K562 (cell line): ENCODE results near the gene LAT. TPM values are rescaled to one million over a fixed set of nuclear protein-coding genes. Genes with fewer than 3 reads are reported as not detected.

Source experiments
- ATAC-seq: fragments of 200-7000 bp; cut with Tn5 transposase; 3 replicates; pipeline ENCODE4 v1.9.1; 2020; ENCODE audit warnings: moderate library complexity
- BruUV-seq: library from RNA; stranded (reverse); fragments of 400-500 nt; replicated peaks from 2 replicates; lab custom pipeline; 2021; lab: Mats Ljungman, UMichigan
- CTCF ChIA-PET: fragments of 300-600 bp; formaldehyde crosslinking; extraction: SDS; loops from one replicate; lab custom pipeline; 2021; ENCODE audit warnings: low intra/inter-chr PET ratio; lab: Yijun Ruan, JAX
- POLR2A ChIA-PET: fragments of 300-600, 350-650 bp; sonication (Branson Sonifier 250); formaldehyde crosslinking; extraction: SDS; loops from one replicate; lab custom pipeline; 2021; ENCODE audit warnings: antibody characterized with exemption, inconsistent platforms; lab: Yijun Ruan, JAX
- DNase-seq, 4 experiments: peaks; one replicate each; pipeline versions ENCODE4 v3.0.0 to v3.0.0-alpha.2; 2011 to 2018; ENCODE audit warnings: low spot score in 3 of 4, mixed read lengths in 3 of 4; ENCODE audit errors: extremely low read depth in 1 of 4
- FAIRE-seq: peaks from 2 replicates; lab custom pipeline; 2011; peaks lifted over from hg19 to GRCh38; lab: Jason Lieb, UNC
- H2AFZ ChIP-seq: 2 replicates; pipeline ENCODE4 v1.6.0; 2011; ENCODE audit warnings: low read depth, low read length, control low read depth, inconsistent platforms
- H3K27ac ChIP-seq: fragments of 200-600 bp; 3 replicates; pipeline ENCODE4 v1.8.0; 2011; ENCODE audit warnings: low read depth, mild to moderate bottlenecking, control low read depth, inconsistent platforms, low read length, moderate library complexity, mixed read lengths; ENCODE audit errors: extremely low read depth
- H3K27me3 ChIP-seq, 2 experiments: fragments of 300-600 bp in 1 of 2; 2 replicates in 1 of 2; 3 replicates in 1 of 2; pipeline versions ENCODE4 v1.6.0 to v1.8.0; 2011; ENCODE audit warnings: inconsistent platforms in 2 of 2, low read length in 2 of 2, mild to moderate bottlenecking in 1 of 2, mixed read lengths in 1 of 2, moderate library complexity in 1 of 2; ENCODE audit not compliant: control insufficient read depth in 2 of 2, insufficient read depth in 2 of 2
- H3K36me3 ChIP-seq: fragments of 300-600 bp; 3 replicates; pipeline ENCODE4 v1.8.0; 2011; ENCODE audit warnings: mild to moderate bottlenecking, low read length, inconsistent platforms; ENCODE audit not compliant: control insufficient read depth, insufficient read depth
- H3K4me1 ChIP-seq, 2 experiments: fragments of 200-600 bp in 1 of 2; replicated peaks in 1 of 2; 2 replicates in 1 of 2; 3 replicates in 1 of 2; pipeline versions ENCODE4 v1.5.1 to v1.8.0; 2011; ENCODE audit warnings: inconsistent platforms in 2 of 2, low read length in 2 of 2, mild to moderate bottlenecking in 1 of 2, mixed read lengths in 1 of 2, moderate library complexity in 1 of 2; ENCODE audit not compliant: control insufficient read depth in 2 of 2, insufficient read depth in 2 of 2
- H3K4me2 ChIP-seq: 2 replicates; pipeline ENCODE4 v1.6.1; 2011; ENCODE audit warnings: low read length, control low read depth, inconsistent platforms, mixed read lengths; ENCODE audit not compliant: insufficient read depth
- H3K4me3 ChIP-seq: fragments of 200-600 bp; sonication (generic), shearing (Covaris generic); 2 replicates; pipeline ENCODE4 v1.5.1; 2016; ENCODE audit warnings: control low read depth, inconsistent platforms
- H3K79me2 ChIP-seq: fragments of 200-600 bp; 3 replicates; pipeline ENCODE4 v1.8.0; 2011; ENCODE audit warnings: low read length, inconsistent platforms; ENCODE audit not compliant: control insufficient read depth, insufficient read depth
- H3K9ac ChIP-seq, 2 experiments: 2 replicates each; pipeline versions ENCODE4 v1.6.0 to v1.6.1; 2011; ENCODE audit warnings: low read depth in 2 of 2, low read length in 2 of 2, control low read depth in 1 of 2, inconsistent platforms in 1 of 2, mild to moderate bottlenecking in 1 of 2, mixed read lengths in 1 of 2; ENCODE audit not compliant: insufficient read depth in 1 of 2
- H3K9me1 ChIP-seq: one replicate; pipeline ENCODE4 v1.6.0; 2011; ENCODE audit warnings: inconsistent platforms, mild to moderate bottlenecking, low read length, moderate library complexity; ENCODE audit not compliant: control insufficient read depth, insufficient read depth
- H3K9me3 ChIP-seq: replicated peaks from 2 replicates; pipeline ENCODE4 v1.5.1; 2011; ENCODE audit warnings: low read depth, low read length, inconsistent platforms; ENCODE audit not compliant: control insufficient read depth, insufficient read depth
- H4K20me1 ChIP-seq: replicated peaks from 2 replicates; pipeline ENCODE4 v1.6.1; 2011; ENCODE audit warnings: low read length, inconsistent platforms, mixed read lengths; ENCODE audit not compliant: control insufficient read depth, insufficient read depth
- BCOR ChIP-seq: fragments of 450-650 bp; IDR thresholded peaks from 2 replicates; pipeline ENCODE4 v1.6.1; 2016
- CBFA2T2 ChIP-seq: fragments of 450-650 bp; conservative IDR thresholded peaks from 2 replicates; pipeline ENCODE4 v1.6.1; 2017; ENCODE audit warnings: mild to moderate bottlenecking
- CBFA2T3 ChIP-seq: fragments of 450-650 bp; IDR thresholded peaks from 2 replicates; pipeline ENCODE4 v1.6.1; 2017
- KDM1A ChIP-seq, 2 experiments: fragments of 450-650 bp; IDR thresholded peaks; 2 replicates each; pipeline ENCODE4 v1.6.1; 2016; ENCODE audit warnings: mild to moderate bottlenecking in 2 of 2
- MEIS2 ChIP-seq: fragments of 450-650 bp; IDR thresholded peaks from 2 replicates; pipeline ENCODE4 v1.6.1; 2014; ENCODE audit warnings: mild to moderate bottlenecking; ENCODE audit not compliant: partially characterized antibody
- RBM17 ChIP-seq: fragments of 200-400 bp; formaldehyde crosslinking; IDR thresholded peaks from 2 replicates; pipeline ENCODE4 v1.6.1; 2017; ENCODE audit warnings: low read depth, mild to moderate bottlenecking, low read length, borderline replicate concordance
- SMAD3 ChIP-seq: fragments of 450-650 bp; formaldehyde crosslinking; conservative IDR thresholded peaks from 2 replicates; pipeline ENCODE4 v1.4.0; 2020; ENCODE audit warnings: mild to moderate bottlenecking
- SMARCC2 ChIP-seq: fragments of 450-650 bp; IDR thresholded peaks from 2 replicates; pipeline ENCODE4 v1.6.1; 2017; ENCODE audit warnings: antibody characterized with exemption, moderate library complexity, mild to moderate bottlenecking, low read depth
- SNRNP70 ChIP-seq: fragments of 200-400 bp; formaldehyde crosslinking; optimal IDR thresholded peaks from 2 replicates; pipeline ENCODE3; 2017; ENCODE audit warnings: low read depth, low read length
- TCF3 ChIP-seq: sonication (generic); formaldehyde crosslinking; IDR thresholded peaks from 2 replicates; pipeline ENCODE4 v1.4.0; 2020; ENCODE audit warnings: mild to moderate bottlenecking, missing genetic modification reagents
- ZNF121 ChIP-seq: sonication (generic); formaldehyde crosslinking; conservative IDR thresholded peaks from 2 replicates; pipeline ENCODE4 v1.8.0; 2022; ENCODE audit warnings: missing genetic modification reagents
- WGBS: fragments of 100-300 bp; shearing (Covaris generic); methylation state at CpG from one replicate; pipeline ENCODE4 v1.1.6; 2016; ENCODE audit warnings: low coverage, mixed read lengths; ENCODE audit not compliant: insufficient coverage; ENCODE audit errors: missing lambda C conversion rate; 5-methylcytosine and 5-hydroxymethylcytosine counted together
- in situ Hi-C: fragments of 300-500 bp; cut with MboI; formaldehyde crosslinking; loops from 4 replicates; pipeline ENCODE4 v1.15.0; 2018; ENCODE audit warnings: inconsistent platforms, mixed read lengths
- intact Hi-C: fragments of 100-400 bp; cut with micrococcal nuclease; formaldehyde crosslinking; loops from 2 replicates; pipeline ENCODE4 v1.14.2; 2022
- polyA plus RNA-seq, 8 experiments: library from polyadenylated mRNA; depleted of rRNA in 4 of 8; stranded (reverse) in 5 of 8; unstranded in 3 of 8; fragments of >200 nt; fragmentation: Nextera tagmentation in 2 of 8; fragmentation: Illumina TruSeq in 1 of 8; extraction: Ambion mirVana in 2 of 8; extraction: Trizol in 1 of 8; gene quantifications; 2 replicates each; pipeline versions ENCODE4 v1.2.1 to v1.2.3, GENCODE V29; 2011 to 2014; ENCODE audit warnings: inconsistent platforms in 1 of 8, missing spikeins in 1 of 8
- total RNA-seq, 7 experiments: library from RNA; depleted of rRNA in 6 of 7; stranded (reverse); fragments of >200 nt in 6 of 7; fragmentation: Illumina TruSeq in 2 of 7; extraction: Trizol in 2 of 7; gene quantifications; 2 replicates each; pipeline versions ENCODE4 v1.2.1 to v1.2.3, GENCODE V29; 2011 to 2021; ENCODE audit warnings: low replicate concordance in 1 of 7
- TF ChIP-seq, protein P1 (sequence below): sonication (generic); formaldehyde crosslinking; IDR thresholded peaks from 2 replicates; pipeline ENCODE4 v1.8.0; 2023; ENCODE audit warnings: mild to moderate bottlenecking, missing genetic modification reagents

The LAT gene
- total and polyA plus RNA-seq, 9 of the 15 experiments (the other 6 are each of a cell fraction or from before 2014, with no cell fraction given) = 0.40 to 4.2 (median 1.3) TPM

DNA sequence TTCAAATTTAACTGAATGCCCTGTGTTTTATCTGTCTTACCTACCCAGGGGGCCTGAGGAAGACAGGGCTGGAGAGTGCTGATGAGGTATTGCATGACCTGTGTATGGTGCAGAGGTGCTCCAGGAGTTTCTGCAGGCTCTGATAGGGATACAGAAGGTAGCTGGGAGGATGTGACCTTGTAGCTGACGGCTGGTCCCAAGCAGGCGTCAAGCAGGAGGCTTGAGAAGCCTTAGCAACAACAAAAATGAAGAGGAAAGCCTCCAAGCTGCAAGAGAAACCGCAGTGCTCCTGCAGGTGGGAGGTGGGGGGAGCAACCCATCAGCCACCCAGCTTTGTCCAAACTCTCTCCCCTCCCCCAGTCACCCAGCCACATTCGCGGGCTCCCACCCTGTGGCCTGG is 40.4 kb downstream of the LAT start:
- H3K79me2 ChIP-seq = no peaks in the 10 kb centered on the region
- no peaks in the 10 kb centered on the region for H3K36me3 ChIP-seq
- H3K9me3 ChIP-seq = no peaks in the 10 kb centered on the region
- peak; percentile 15; the same call in 1 of the 2 replicates for TF ChIP-seq TCF3 (CRISPR knock-in tag)
- peak; percentile 60; the same call in 1 of the 2 replicates for TF ChIP-seq CBFA2T2
- no peak for TF ChIP-seq MEIS2
- peak; percentile 81 for TF ChIP-seq CBFA2T3
- no peak for TF ChIP-seq SMARCC2
- ATAC-seq (peak; percentile 39), FAIRE-seq (peak; percentile 70), DNase-seq (peak in 3 of 4 experiments; percentile 59 to 65 (median 59))
- intact Hi-C loops (no loop called here), in situ Hi-C loops (loop anchor here (25.0 kb wide), 1 partner anchor 363 kb away; no protein-coding TSS in a partner anchor)
- peak overlapping the region in 1 of 2 experiments; percentile 70; a peak in 2 of 4 replicates for H3K9ac ChIP-seq
- ChIA-PET POLR2A (interaction anchor here (0.6 kb wide), 1 partner anchor 26 kb away, joined by 3 read pairs; no protein-coding TSS in a partner anchor), CTCF (no interaction called here)
- H3K27me3 ChIP-seq = no peaks in the 10 kb centered on the region
- WGBS = 7% methylated on average over 4 of the region's 5 CpGs
- H2AFZ ChIP-seq = peak overlapping the region; percentile 44; the same call in 1 of the 2 replicates
- no TSS peak for BruUV-seq
- 0 out of 2 replicates have a peak overlapping the region, but pooled peaks have one; percentile 21 for H3K4me2 ChIP-seq
- H3K9me1 ChIP-seq = no peaks in the 10 kb centered on the region
- H3K4me3 ChIP-seq = no peak overlapping the region
- H3K4me1 ChIP-seq = peaks cover 26 to 27% of the 10 kb centered on the region in 2 experiments; a peak in 4 of 5 replicates
- no peak overlapping the region for H3K27ac ChIP-seq
- no peaks in the 10 kb centered on the region for H4K20me1 ChIP-seq

DNA sequence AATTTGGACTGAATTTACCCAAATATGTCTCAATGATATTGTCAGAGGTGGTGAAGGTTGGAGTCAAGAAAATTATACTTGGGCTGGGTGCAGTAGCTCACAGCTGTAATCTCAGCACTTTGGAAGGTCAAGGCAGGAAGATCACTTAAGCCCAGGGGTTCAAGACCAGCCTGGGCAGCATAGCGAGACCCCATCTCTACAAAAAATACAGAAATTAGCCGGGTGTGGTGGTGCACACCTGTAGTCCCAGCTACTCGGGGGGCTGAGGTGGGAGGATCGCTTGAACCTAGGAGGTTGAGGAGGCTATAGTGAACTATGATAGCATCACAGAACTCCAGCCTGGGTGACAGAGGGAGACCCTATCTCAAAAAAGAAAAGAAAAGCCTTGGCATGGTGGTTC is 40.9 kb downstream of the LAT start:
- H2AFZ ChIP-seq = peak overlapping the region; percentile 44; the same call in 1 of the 2 replicates
- no peak overlapping the region for H3K9ac ChIP-seq
- ChIA-PET POLR2A (interaction anchor here (0.6 kb wide), 1 partner anchor 27 kb away, joined by 3 read pairs; no protein-coding TSS in a partner anchor), CTCF (no interaction called here)
- H3K36me3 ChIP-seq = no peaks in the 10 kb centered on the region
- H3K27me3 ChIP-seq = no peaks in the 10 kb centered on the region
- BruUV-seq = no TSS peak
- no peaks in the 10 kb centered on the region for H3K9me1 ChIP-seq
- H4K20me1 ChIP-seq = no peaks in the 10 kb centered on the region
- no peak overlapping the region for H3K4me3 ChIP-seq
- no peak for DNase-seq
- H3K27ac ChIP-seq = no peak overlapping the region
- no peaks in the 10 kb centered on the region for H3K9me3 ChIP-seq
- ATAC-seq = no peak
- WGBS = 78% methylated on average over 4 of the region's 4 CpGs
- intact Hi-C loops (no loop called here), in situ Hi-C loops (loop anchor here (25.0 kb wide), 1 partner anchor 363 kb away; no protein-coding TSS in a partner anchor)
- no peak for FAIRE-seq
- no peaks in the 10 kb centered on the region for H3K79me2 ChIP-seq
- H3K4me2 ChIP-seq = no peak overlapping the region
- peaks cover 22 to 24% of the 10 kb centered on the region in 2 experiments; a peak in 4 of 5 replicates for H3K4me1 ChIP-seq
- peak; percentile 25 to 26; a peak in 1 of 4 replicates for TF ChIP-seq KDM1A (IDR thresholded peaks at IDR 0.05)
- no peak for TF ChIP-seq RBM17
- TF ChIP-seq BCOR = peak; percentile 49; the same call in 1 of the 2 replicates
- TF ChIP-seq, protein P1, sequence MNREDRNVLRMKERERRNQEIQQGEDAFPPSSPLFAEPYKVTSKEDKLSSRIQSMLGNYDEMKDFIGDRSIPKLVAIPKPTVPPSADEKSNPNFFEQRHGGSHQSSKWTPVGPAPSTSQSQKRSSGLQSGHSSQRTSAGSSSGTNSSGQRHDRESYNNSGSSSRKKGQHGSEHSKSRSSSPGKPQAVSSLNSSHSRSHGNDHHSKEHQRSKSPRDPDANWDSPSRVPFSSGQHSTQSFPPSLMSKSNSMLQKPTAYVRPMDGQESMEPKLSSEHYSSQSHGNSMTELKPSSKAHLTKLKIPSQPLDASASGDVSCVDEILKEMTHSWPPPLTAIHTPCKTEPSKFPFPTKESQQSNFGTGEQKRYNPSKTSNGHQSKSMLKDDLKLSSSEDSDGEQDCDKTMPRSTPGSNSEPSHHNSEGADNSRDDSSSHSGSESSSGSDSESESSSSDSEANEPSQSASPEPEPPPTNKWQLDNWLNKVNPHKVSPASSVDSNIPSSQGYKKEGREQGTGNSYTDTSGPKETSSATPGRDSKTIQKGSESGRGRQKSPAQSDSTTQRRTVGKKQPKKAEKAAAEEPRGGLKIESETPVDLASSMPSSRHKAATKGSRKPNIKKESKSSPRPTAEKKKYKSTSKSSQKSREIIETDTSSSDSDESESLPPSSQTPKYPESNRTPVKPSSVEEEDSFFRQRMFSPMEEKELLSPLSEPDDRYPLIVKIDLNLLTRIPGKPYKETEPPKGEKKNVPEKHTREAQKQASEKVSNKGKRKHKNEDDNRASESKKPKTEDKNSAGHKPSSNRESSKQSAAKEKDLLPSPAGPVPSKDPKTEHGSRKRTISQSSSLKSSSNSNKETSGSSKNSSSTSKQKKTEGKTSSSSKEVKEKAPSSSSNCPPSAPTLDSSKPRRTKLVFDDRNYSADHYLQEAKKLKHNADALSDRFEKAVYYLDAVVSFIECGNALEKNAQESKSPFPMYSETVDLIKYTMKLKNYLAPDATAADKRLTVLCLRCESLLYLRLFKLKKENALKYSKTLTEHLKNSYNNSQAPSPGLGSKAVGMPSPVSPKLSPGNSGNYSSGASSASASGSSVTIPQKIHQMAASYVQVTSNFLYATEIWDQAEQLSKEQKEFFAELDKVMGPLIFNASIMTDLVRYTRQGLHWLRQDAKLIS = no peak
- TF ChIP-seq ZNF121 = peak; percentile 92
- no peak for TF ChIP-seq SMAD3 (CRISPR knock-in tag)
- TF ChIP-seq SNRNP70 = no peak
